A172 (cell line): ENCODE measurements around the gene CHRNA9. TPM values are rescaled to one million over a fixed set of nuclear protein-coding genes. Genes with fewer than 3 reads are reported as not detected.
"Not testable (repeated sequence)": the region's sequence is repeated elsewhere in the genome, so short reads cannot be mapped to it uniquely, and the experiment has no call there.

Source experiments
- DNase-seq: peaks from one replicate; pipeline ENCODE4 v3.0.0-alpha.2; 2015; ENCODE audit warnings: low spot score
- total RNA-seq: library from RNA; depleted of rRNA; stranded (reverse); fragments of >200 nt; shearing (Covaris generic); gene quantifications from 2 replicates; pipeline ENCODE4 v1.2.3, GENCODE V29; 2014; rRNA removed

CHRNA9 gene
- total RNA-seq, 1 experiment from 2014 or later, result 1.4 TPM

DNA sequence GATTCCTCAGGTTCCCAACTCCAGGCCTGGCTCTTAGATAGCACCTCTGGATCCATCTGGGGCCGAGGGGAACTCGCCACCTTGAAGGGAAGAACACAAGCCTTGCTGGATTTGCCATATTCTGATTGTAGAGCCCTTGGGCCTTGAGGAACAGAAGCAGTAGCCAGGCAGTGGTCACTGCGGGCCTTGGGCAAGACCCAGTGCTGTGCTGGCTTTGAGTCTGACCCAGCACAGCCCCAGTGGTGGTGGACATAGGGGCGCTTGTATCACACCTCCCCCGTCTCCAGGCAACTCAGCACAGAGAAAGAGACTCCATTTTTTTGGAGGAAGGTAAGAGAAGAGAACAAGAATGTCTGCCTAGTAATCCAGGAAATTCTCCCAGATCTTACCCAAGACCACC, 45.5 kb downstream of the CHRNA9 start:
- DNase-seq, result no peak

GRCh38 chr4:40388239-40388638, 53.1 kb downstream of the CHRNA9 start:
- DNase-seq, result no peak

GRCh38 chr4:40389986-40390385, 54.9 kb downstream of the CHRNA9 start:
- no peak for DNase-seq

DNA sequence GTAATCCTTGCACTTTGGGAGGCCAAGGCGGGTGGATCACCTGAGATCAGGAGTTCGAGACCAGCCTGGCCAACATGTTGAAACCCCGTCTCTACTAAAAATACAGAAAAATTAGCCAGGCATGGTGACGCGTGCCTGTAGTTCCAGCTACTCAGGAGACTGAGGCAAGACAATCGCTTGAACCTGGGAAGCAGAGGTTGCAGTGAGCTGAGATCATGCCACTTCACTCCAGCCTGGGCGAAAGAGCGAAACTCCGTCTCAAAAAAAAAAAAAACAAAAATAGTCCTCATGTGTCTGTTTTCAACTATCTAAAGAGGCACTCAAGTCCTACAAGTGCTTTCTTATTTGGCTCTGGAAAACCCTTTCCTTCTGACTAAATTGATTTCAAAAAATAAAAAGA, 57.1 kb downstream of the CHRNA9 start:
- not testable (repeated sequence) for DNase-seq

DNA sequence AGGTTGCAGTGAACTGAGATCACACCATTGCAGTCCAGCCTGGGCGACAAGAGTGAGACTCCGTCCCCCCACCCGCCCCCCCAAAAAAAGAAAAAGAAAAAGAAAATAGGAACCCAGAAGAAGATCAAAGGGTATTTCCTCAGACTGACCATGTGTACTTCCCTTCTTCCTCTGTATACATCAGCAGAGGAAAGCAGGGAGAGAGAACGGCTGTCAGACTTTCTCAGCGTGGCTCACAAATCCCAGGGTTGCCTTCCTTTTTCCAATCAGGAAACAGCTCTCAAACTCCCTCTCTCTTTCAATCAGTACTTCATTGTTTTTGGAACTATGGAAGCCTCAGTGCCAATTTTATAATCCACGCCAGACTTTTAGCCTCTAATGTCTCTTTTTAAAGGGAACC, 59.1 kb downstream of the CHRNA9 start:
- DNase-seq, result no peak

GRCh38 chr4:40395166-40395900, 60.2 kb downstream of the CHRNA9 start:
- no peak for DNase-seq

DNA sequence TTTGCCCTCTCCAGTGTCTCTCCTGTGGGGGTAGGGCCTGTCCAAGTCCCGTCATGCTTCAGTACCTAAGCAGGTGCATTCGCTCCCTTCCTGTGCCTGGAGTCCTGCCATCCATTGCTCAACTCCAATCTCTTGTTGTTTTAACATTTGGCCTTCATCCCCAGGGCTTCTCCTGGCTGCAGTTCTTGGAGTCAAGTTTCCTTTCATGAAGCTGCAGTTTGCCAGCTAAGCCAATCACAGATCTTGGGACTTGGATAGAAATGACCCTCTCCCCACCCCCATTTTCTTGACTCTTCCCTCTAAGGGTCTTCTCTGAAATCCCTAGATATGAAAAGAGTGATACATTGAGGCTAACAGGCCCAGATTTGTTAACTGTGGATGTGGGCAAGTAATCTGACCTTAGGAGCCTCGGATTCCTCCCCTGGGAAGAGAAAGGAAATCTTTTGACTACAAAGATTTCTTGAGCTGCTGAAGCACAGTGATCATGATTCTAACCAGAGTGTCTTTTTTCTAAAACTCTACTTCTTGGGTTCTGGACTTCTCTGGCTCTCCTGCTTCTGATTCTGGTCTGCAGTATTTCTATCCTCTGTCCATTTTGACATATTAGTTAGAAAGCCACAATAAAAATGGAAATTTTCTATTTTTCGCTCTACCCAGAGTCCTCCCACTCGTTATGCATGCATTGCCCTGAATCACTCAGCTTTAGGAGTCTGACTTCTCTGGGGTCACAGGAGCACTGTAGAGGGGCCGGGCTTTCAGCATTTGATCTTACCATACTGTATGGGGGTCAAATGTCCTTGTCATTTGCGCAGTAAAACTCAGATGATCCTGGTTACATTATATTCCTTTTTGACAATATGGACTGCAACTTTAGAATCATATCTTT, 61.0 kb downstream of the CHRNA9 start:
- DNase-seq, result no peak

DNA sequence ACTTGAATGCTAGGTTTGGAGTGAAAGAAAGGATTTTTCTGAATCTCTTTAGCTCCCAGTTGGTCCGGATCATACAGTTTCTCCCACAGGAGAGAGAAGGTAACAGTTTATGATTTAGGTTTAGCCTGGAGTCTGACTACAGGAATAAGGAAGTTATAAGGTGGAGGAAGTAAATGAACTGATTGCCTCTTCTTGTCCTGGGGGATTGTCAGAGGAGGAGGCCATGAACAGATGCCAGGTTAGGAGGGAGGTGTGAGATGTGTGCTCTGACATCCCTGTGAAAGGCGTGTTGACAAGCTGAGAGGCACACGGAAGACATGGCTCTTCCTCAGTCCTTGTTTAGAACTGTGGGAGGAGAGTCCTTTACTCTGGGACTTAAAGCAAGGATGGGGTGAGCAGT, 64.4 kb downstream of the CHRNA9 start:
- DNase-seq, result no peak

DNA sequence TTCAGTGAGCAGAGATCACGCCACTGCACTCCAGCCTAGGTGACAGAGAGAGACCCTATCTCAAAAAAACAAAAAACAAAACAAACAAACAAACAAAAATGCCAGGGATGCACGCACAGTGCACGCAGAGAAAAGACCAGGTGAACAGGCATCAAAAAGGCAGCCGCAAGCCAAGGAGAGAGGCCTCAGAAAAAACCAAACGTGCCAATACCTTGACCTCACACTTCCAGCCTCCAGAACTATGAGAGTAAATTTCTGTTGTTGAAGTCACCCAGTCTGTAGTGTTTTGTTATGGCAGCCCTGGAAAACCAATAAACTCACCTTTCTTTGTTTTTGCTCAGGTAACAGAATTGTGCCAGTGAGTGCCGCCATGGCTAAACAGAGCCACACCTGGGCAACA, 66.0 kb downstream of the CHRNA9 start:
- no peak for DNase-seq

- DNase-seq, result no peak
These were observed 66.5 kb downstream of the CHRNA9 start for GRCh38 chr4:40401631-40402030.

- no peak for DNase-seq
These were observed 67.4 kb downstream of the CHRNA9 start for GRCh38 chr4:40402556-40402955.

GRCh38 chr4:40403081-40403480, 67.9 kb downstream of the CHRNA9 start:
- DNase-seq, result no peak

Other genes starting within 250 kb of the CHRNA9 start
- not detected in 2 replicates for gene RHOH, start 138.3 kb upstream of the CHRNA9 start, total RNA-seq